Renal cortex interstitium (tissue), 11 donors: ENCODE measurements around the gene FAM76A. TPM values are rescaled to one million over a fixed set of nuclear protein-coding genes. Genes with fewer than 3 reads are reported as not detected.
"Not testable (repeated sequence)": the region's sequence is repeated elsewhere in the genome, so short reads cannot be mapped to it uniquely, and the experiment has no call there.

Experiments
- DNase-seq, 11 donors: peaks; one replicate each; pipeline ENCODE4 v3.0.0-alpha.2; 2013; ENCODE audit warnings: low read depth in 9 of 11, low spot score in 4 of 11; ENCODE audit errors: extremely low read depth in 1 of 11
- polyA plus RNA-seq, 3 donors: library from polyadenylated mRNA; unstranded; fragments of 120-200 nt; gene quantifications; one replicate each; pipeline ENCODE4 v1.2.1, GENCODE V29; 2013; ENCODE audit not compliant: insufficient read length in 3 of 3

FAM76A gene
- polyA plus RNA-seq, 3 donors: 11.9 to 17.1 (median 16.7) TPM

- DNase-seq: no peak
Measured at GRCh38 chr1:27772036-27772931, 46.5 kb downstream of the FAM76A start.

- peak; percentile 94 to 99 (median 98) for DNase-seq
Measured at GRCh38 chr1:27772932-27773825, 47.4 kb downstream of the FAM76A start, which contains the start of gene STX12. Gene STX12, plus strand, starts transcription at chr1:27773219. Its CDS starts 89 bp downstream, at chr1:27773308.

- DNase-seq: peak in 1 of 11 donors; percentile 11
Measured at GRCh38 chr1:27773826-27774445, 48.2 kb downstream of the FAM76A start.

- no peak for DNase-seq
Measured at GRCh38 chr1:27774654-27775053, 48.9 kb downstream of the FAM76A start.

- not testable (repeated sequence) for DNase-seq
Measured at GRCh38 chr1:27775336-27775735, 49.6 kb downstream of the FAM76A start.

- not testable (repeated sequence) for DNase-seq
Measured at GRCh38 chr1:27776276-27776675, 50.5 kb downstream of the FAM76A start.

- DNase-seq: no peak
Measured at GRCh38 chr1:27778056-27778455, 52.3 kb downstream of the FAM76A start.

- DNase-seq: no peak
Measured at GRCh38 chr1:27779122-27779521, 53.4 kb downstream of the FAM76A start.

GRCh38 chr1:27782950-27783349 is 57.2 kb downstream of the FAM76A start:
- no peak for DNase-seq

GRCh38 chr1:27784700-27785099 is 58.9 kb downstream of the FAM76A start:
- DNase-seq: no peak

- no peak for DNase-seq
Measured at GRCh38 chr1:27785781-27786455, 60.2 kb downstream of the FAM76A start.

GRCh38 chr1:27787895-27788294 is 62.1 kb downstream of the FAM76A start:
- no peak for DNase-seq

GRCh38 chr1:27789540-27790041 is 63.8 kb downstream of the FAM76A start:
- DNase-seq: peak in 1 of 11 donors; percentile 13

- not testable (repeated sequence) for DNase-seq
Measured at GRCh38 chr1:27790270-27790669, 64.5 kb downstream of the FAM76A start.

GRCh38 chr1:27795601-27796000 is 69.8 kb downstream of the FAM76A start:
- no peak for DNase-seq

- no peak for DNase-seq
Measured at GRCh38 chr1:27804791-27805190, 79.0 kb downstream of the FAM76A start.

GRCh38 chr1:27806758-27807157 is 81.0 kb downstream of the FAM76A start:
- no peak for DNase-seq

- DNase-seq: no peak
Measured at GRCh38 chr1:27807385-27807784, 81.6 kb downstream of the FAM76A start.

GRCh38 chr1:27808131-27808530 is 82.4 kb downstream of the FAM76A start:
- DNase-seq: not testable (repeated sequence)
